ENCODE measurements around the gene MIGA2. TPM values are rescaled to one million over a fixed set of nuclear protein-coding genes. Genes with fewer than 3 reads are reported as not detected.

MIGA2 gene
- total RNA-seq, 4 donors from 2014 or later, result 25.3 to 56.7 (median 34.2) TPM

GRCh38 chr9:129012343-129012742, 24.1 kb upstream of the MIGA2 start:
- TF ChIP-seq POLR2A (IDR thresholded peaks at IDR 0.05) (no peak), CTCF (IDR thresholded peaks at IDR 0.05) (no peak), EP300 (IDR thresholded peaks at IDR 0.05) (no peak)
- no peak overlapping the region for H3K4me3 ChIP-seq
- no peak overlapping the region for H3K27ac ChIP-seq
- H3K4me1 ChIP-seq, result peaks cover 0 to 14% (median 5%) of the 10 kb centered on the region in 4 donors
- WGBS, 2 donors, result 73 to 74% methylated on average over 7 of the region's 7 CpGs
- peaks cover 4 to 77% (median 21%) of the 10 kb centered on the region in 3 donors for H3K36me3 ChIP-seq
- H3K9me3 ChIP-seq, result no peaks in the 10 kb centered on the region
- H3K27me3 ChIP-seq, result no peaks in the 10 kb centered on the region
- DNase-seq (ENCODE audit: low spot score in 2 of 2), result no peak

- no peak for TF ChIP-seq EP300 (IDR thresholded peaks at IDR 0.05)
- TF ChIP-seq POLR2A (IDR thresholded peaks at IDR 0.05), result no peak
- no peak for TF ChIP-seq CTCF (IDR thresholded peaks at IDR 0.05)
- Histone ChIP-seq H3K4me3 (no peak overlapping the region), H3K4me1 (peaks cover 0 to 8% (median 0%) of the 10 kb centered on the region in 4 donors), H3K36me3 (peaks cover 4 to 76% (median 21%) of the 10 kb centered on the region in 3 donors), H3K27ac (no peak overlapping the region), H3K27me3 (no peaks in the 10 kb centered on the region), H3K9me3 (no peaks in the 10 kb centered on the region)
- DNase-seq (ENCODE audit: low spot score in 2 of 2), result no peak
- 88 to 90% methylated on average over 16 of the region's 16 CpGs for WGBS, 2 donors
Measured at GRCh38 chr9:129012893-129013448, 23.5 kb upstream of the MIGA2 start.

GRCh38 chr9:129013674-129014073, 22.8 kb upstream of the MIGA2 start:
- Histone ChIP-seq H3K4me1 (peaks cover 0 to 3% (median 0%) of the 10 kb centered on the region in 4 donors), H3K9me3 (no peaks in the 10 kb centered on the region), H3K27ac (no peak overlapping the region), H3K4me3 (no peak overlapping the region), H3K36me3 (peaks cover 4 to 76% (median 21%) of the 10 kb centered on the region in 3 donors), H3K27me3 (no peaks in the 10 kb centered on the region)
- whole genome bisulfite sequencing, 2 donors, result 85 to 90% methylated on average over 6 to 9 of the region's 11 CpGs
- no peak for DNase-seq (ENCODE audit: low spot score in 2 of 2)
- TF ChIP-seq CTCF (IDR thresholded peaks at IDR 0.05), result no peak
- no peak for TF ChIP-seq POLR2A (IDR thresholded peaks at IDR 0.05)
- TF ChIP-seq EP300 (IDR thresholded peaks at IDR 0.05), result no peak

- H3K4me1 ChIP-seq, result peaks cover 0 to 3% (median 0%) of the 10 kb centered on the region in 4 donors
- H3K4me3 ChIP-seq, result no peak overlapping the region
- H3K36me3 ChIP-seq, result peaks cover 4 to 76% (median 21%) of the 10 kb centered on the region in 3 donors
- no peak for DNase-seq (ENCODE audit: low spot score in 2 of 2)
- H3K9me3 ChIP-seq, result no peaks in the 10 kb centered on the region
- H3K27ac ChIP-seq, result no peak overlapping the region
- no peaks in the 10 kb centered on the region for H3K27me3 ChIP-seq
- 89 to 94% methylated on average over 10 to 11 of the region's 11 CpGs for WGBS, 2 donors
- no peak for TF ChIP-seq EP300 (IDR thresholded peaks at IDR 0.05)
- TF ChIP-seq CTCF (IDR thresholded peaks at IDR 0.05), result no peak
- no peak for TF ChIP-seq POLR2A (IDR thresholded peaks at IDR 0.05)
Measured at GRCh38 chr9:129014124-129014523, 22.3 kb upstream of the MIGA2 start.

GRCh38 chr9:129014608-129015007, 21.8 kb upstream of the MIGA2 start:
- peaks cover 4 to 75% (median 21%) of the 10 kb centered on the region in 3 donors for H3K36me3 ChIP-seq
- no peak for DNase-seq (ENCODE audit: low spot score in 2 of 2)
- H3K27me3 ChIP-seq, result no peaks in the 10 kb centered on the region
- H3K4me3 ChIP-seq, result no peak overlapping the region
- H3K4me1 ChIP-seq, result no peaks in the 10 kb centered on the region
- H3K27ac ChIP-seq, result no peak overlapping the region
- 88 to 89% methylated on average over 8 of the region's 8 CpGs for WGBS, 2 donors
- no peak for TF ChIP-seq EP300 (IDR thresholded peaks at IDR 0.05)
- TF ChIP-seq CTCF (IDR thresholded peaks at IDR 0.05), result no peak
- TF ChIP-seq POLR2A (IDR thresholded peaks at IDR 0.05), result no peak
- H3K9me3 ChIP-seq, result no peaks in the 10 kb centered on the region

Measured in tibial nerve (tissue), 4 donors.